HEK293 (cell line): Measurements from ENCODE around the gene TMEM143.

Source experiments
- CTCF ChIA-PET: fragments of 350-600 bp; formaldehyde crosslinking; extraction: SDS; loops from one replicate; lab custom pipeline; 2021; ENCODE audit warnings: antibody characterized with exemption; lab: Yijun Ruan, JAX
- POLR2A ChIA-PET: fragments of 300-600 bp; formaldehyde crosslinking; extraction: SDS; loops from one replicate; lab custom pipeline; 2020; ENCODE audit warnings: antibody characterized with exemption, inconsistent platforms; lab: Yijun Ruan, JAX
- H3K27ac ChIP-seq: fragments of 200-500 bp; sonication (Bioruptor generic); 2 replicates; pipeline ENCODE4 v1.5.1; 2014; ENCODE audit warnings: low read depth, low read length, control low read depth, inconsistent platforms; ENCODE audit errors: extremely low read depth
- H3K36me3 ChIP-seq, 2 experiments: fragments of 200-500 bp in 1 of 2; sonication (Bioruptor generic) in 1 of 2; 1 replicate in 1 of 2; 2 replicates in 1 of 2; pipeline ENCODE4 v1.5.1; 2014 to 2017; ENCODE audit warnings: inconsistent platforms in 2 of 2, low read length in 2 of 2; ENCODE audit not compliant: control insufficient read depth in 2 of 2, insufficient read depth in 1 of 2
- H3K4me1 ChIP-seq: fragments of 200-500 bp; sonication (Bioruptor generic); 2 replicates; pipeline ENCODE4 v1.5.1; 2014; ENCODE audit warnings: mild to moderate bottlenecking, low read length, inconsistent platforms; ENCODE audit not compliant: control insufficient read depth, insufficient read depth
- H3K4me3 ChIP-seq: 2 replicates; pipeline ENCODE4 v1.5.1; 2011; ENCODE audit warnings: low read depth, mild to moderate bottlenecking, control low read depth, low read length, moderate library complexity
- H3K9me3 ChIP-seq: fragments of 200-500 bp; sonication (Bioruptor generic); 2 replicates; pipeline ENCODE4 v1.5.1; 2014; ENCODE audit warnings: low read depth, low read length, inconsistent platforms; ENCODE audit not compliant: control insufficient read depth, insufficient read depth
- BCL11B ChIP-seq: fragments of 450-650 bp; formaldehyde crosslinking; IDR thresholded peaks from 2 replicates; pipeline ENCODE4 v1.5.1; 2016; ENCODE audit warnings: low read depth, missing biosample characterization, missing genetic modification characterization
- SCRT1 ChIP-seq: fragments of 450-650 bp; formaldehyde crosslinking; IDR thresholded peaks from 2 replicates; pipeline ENCODE4 v1.5.1; 2016; ENCODE audit warnings: missing biosample characterization, missing genetic modification characterization, borderline replicate concordance
- SCRT2 ChIP-seq: fragments of 450-650 bp; formaldehyde crosslinking; IDR thresholded peaks from 2 replicates; pipeline ENCODE4 v1.5.1; 2016; ENCODE audit warnings: missing biosample characterization, missing genetic modification characterization
- SETDB1 ChIP-seq: IDR thresholded peaks from one replicate; pipeline ENCODE4 v1.6.1; 2017; ENCODE audit warnings: mild to moderate bottlenecking, low read length, moderate library complexity, mixed read lengths; ENCODE audit not compliant: insufficient read length
- SP3 ChIP-seq: fragments of 450-650 bp; formaldehyde crosslinking; IDR thresholded peaks from 2 replicates; pipeline ENCODE4 v1.5.1; 2016; ENCODE audit warnings: missing biosample characterization, missing genetic modification characterization
- SP7 ChIP-seq: fragments of 450-650 bp; formaldehyde crosslinking; IDR thresholded peaks from 2 replicates; pipeline ENCODE4 v1.5.1; 2016; ENCODE audit warnings: missing biosample characterization, missing genetic modification characterization
- ZBTB20 ChIP-seq: fragments of 450-650 bp; formaldehyde crosslinking; IDR thresholded peaks from 2 replicates; pipeline ENCODE4 v1.5.1; 2016; ENCODE audit warnings: missing biosample characterization, missing genetic modification characterization
- ZIC2 ChIP-seq: fragments of 450-650 bp; formaldehyde crosslinking; IDR thresholded peaks from 2 replicates; pipeline ENCODE4 v1.5.1; 2016; ENCODE audit warnings: missing biosample characterization, missing genetic modification characterization
- ZNF10 ChIP-seq: fragments of 450-650 bp; formaldehyde crosslinking; IDR thresholded peaks from 2 replicates; pipeline ENCODE4 v1.5.1; 2017; ENCODE audit warnings: missing biosample characterization, missing genetic modification characterization
- ZNF138 ChIP-seq: fragments of 450-650 bp; formaldehyde crosslinking; IDR thresholded peaks from 2 replicates; pipeline ENCODE4 v1.5.1; 2016; ENCODE audit warnings: missing biosample characterization, missing genetic modification characterization, borderline replicate concordance
- ZNF146 ChIP-seq: fragments of 450-650 bp; formaldehyde crosslinking; IDR thresholded peaks from 2 replicates; pipeline ENCODE4 v1.5.1; 2016; ENCODE audit warnings: missing biosample characterization, missing genetic modification characterization
- ZNF157 ChIP-seq: fragments of 450-650 bp; formaldehyde crosslinking; IDR thresholded peaks from 2 replicates; pipeline ENCODE4 v1.5.1; 2016; ENCODE audit warnings: missing biosample characterization, missing genetic modification characterization
- TF ChIP-seq, protein P1 (sequence below): fragments of 450-650 bp; formaldehyde crosslinking; IDR thresholded peaks from 2 replicates; pipeline ENCODE4 v1.5.1; 2016; ENCODE audit warnings: missing biosample characterization, missing genetic modification characterization
- TF ChIP-seq, protein P2 (sequence below): fragments of 450-650 bp; formaldehyde crosslinking; IDR thresholded peaks from 2 replicates; pipeline ENCODE4 v1.5.1; 2016; ENCODE audit warnings: missing biosample characterization, missing genetic modification characterization
- TF ChIP-seq, protein P3 (sequence below): fragments of 450-650 bp; formaldehyde crosslinking; IDR thresholded peaks from 2 replicates; pipeline ENCODE4 v1.5.1; 2016; ENCODE audit warnings: missing biosample characterization, missing genetic modification characterization, borderline replicate concordance
- TF ChIP-seq, protein P4 (sequence below): fragments of 450-650 bp; IDR thresholded peaks from 2 replicates; pipeline ENCODE4 v1.5.1; 2018; ENCODE audit warnings: missing biosample characterization, missing genetic modification characterization
- TF ChIP-seq, protein P5 (sequence below): fragments of 450-650 bp; formaldehyde crosslinking; IDR thresholded peaks from 2 replicates; pipeline ENCODE4 v1.5.1; 2016; ENCODE audit warnings: missing biosample characterization, missing genetic modification characterization

The TMEM143 gene

DNA sequence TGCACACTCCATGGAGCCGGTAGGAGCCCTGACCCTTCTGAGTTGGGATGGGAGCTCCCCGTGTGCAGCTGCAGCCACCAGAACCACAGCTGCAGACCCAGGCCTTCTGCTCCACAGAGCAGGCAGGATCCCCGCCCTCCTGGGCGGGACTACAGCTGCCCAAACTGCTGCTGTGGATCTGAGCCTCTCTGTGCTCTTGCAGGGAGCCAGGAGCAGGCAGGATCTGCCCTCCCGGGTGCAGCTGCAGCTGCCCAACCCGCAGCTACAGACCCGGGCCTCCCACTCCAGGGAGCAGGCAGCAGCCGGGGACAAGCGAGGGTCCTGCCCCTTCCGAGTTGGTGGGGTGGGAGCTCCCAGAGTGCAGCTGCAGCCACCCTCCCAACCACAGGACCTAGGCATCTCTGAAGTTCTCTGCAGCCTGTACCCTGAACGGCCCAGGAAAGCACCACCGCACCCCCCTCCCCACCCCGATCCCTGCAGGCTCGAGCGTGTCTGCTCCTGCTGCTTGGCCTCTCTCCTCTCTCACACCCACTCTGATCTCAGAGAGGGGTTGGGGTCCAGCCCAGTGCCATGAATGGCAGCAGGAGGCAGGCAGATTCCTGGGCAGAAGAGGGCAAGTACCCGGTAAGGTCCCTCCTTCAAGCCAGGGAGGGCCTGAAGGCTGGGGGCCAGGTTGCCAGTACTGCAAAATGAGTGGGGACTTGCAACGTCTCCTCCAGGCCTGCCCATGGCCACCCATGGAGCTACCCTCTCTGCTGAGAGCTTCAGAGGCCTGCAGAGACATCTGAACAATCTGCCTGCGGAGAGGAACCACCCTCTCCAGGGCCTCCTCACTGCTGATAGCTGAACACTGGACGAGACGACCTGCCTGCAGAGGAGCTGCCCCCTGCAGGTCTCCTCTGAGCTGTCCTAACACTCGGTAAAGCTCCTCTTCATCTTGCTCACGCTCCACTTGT is 54.8 kb downstream of the TMEM143 start (continued):
- TF ChIP-seq, protein P1, sequence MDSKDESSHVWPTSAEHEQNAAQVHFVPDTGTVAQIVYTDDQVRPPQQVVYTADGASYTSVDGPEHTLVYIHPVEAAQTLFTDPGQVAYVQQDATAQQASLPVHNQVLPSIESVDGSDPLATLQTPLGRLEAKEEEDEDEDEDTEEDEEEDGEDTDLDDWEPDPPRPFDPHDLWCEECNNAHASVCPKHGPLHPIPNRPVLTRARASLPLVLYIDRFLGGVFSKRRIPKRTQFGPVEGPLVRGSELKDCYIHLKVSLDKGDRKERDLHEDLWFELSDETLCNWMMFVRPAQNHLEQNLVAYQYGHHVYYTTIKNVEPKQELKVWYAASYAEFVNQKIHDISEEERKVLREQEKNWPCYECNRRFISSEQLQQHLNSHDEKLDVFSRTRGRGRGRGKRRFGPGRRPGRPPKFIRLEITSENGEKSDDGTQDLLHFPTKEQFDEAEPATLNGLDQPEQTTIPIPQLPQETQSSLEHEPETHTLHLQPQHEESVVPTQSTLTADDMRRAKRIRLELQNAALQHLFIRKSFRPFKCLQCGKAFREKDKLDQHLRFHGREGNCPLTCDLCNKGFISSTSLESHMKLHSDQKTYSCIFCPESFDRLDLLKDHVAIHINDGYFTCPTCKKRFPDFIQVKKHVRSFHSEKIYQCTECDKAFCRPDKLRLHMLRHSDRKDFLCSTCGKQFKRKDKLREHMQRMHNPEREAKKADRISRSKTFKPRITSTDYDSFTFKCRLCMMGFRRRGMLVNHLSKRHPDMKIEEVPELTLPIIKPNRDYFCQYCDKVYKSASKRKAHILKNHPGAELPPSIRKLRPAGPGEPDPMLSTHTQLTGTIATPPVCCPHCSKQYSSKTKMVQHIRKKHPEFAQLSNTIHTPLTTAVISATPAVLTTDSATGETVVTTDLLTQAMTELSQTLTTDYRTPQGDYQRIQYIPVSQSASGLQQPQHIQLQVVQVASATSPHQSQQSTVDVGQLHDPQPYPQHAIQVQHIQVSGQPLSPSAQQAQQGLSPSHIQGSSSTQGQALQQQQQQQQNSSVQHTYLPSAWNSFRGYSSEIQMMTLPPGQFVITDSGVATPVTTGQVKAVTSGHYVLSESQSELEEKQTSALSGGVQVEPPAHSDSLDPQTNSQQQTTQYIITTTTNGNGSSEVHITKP (tag by site-specific recombination) = peak; percentile 68
- TF ChIP-seq ZIC2 (tag by site-specific recombination) (peak; percentile 89), ZBTB20 (tag by site-specific recombination) (peak; percentile 87), ZNF157 (no peak)

DNA sequence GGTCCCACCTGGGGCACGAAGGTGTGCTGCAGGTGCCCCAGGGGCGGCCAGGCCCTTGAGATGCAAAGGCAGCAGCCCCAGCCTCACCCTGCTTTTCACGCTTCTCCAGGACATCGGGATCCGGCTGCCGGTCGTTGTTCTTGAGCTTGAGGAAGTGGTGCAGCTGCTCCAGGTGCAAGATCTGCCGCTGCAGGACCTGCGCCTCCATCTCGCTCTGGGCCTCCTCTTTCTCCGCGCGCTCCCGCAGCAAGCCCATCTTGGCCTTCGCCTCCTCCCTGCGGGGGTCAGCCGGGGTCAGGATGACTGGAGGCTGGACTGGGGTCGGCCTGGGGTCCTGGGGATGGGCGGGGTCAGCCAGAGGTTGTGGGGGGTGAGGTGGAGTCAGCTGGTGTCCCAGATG is 59.9 kb downstream of the TMEM143 start:
- Histone ChIP-seq H3K4me3 (no peak overlapping the region), H3K36me3 (no peaks in the 10 kb centered on the region), H3K9me3 (no peaks in the 10 kb centered on the region), H3K27ac (no peak overlapping the region), H3K4me1 (no peaks in the 10 kb centered on the region)
- POLR2A ChIA-PET = no interaction called here
- CTCF ChIA-PET = interaction anchor here (0.6 to 2.2 kb wide), 4 partner anchors 10 to 527 kb away, joined by 3 to 12 read pairs (median 3); partner anchors contain the start of gene CARD8
- TF ChIP-seq ZNF10 (tag by site-specific recombination) = no peak
- TF ChIP-seq, protein P2, sequence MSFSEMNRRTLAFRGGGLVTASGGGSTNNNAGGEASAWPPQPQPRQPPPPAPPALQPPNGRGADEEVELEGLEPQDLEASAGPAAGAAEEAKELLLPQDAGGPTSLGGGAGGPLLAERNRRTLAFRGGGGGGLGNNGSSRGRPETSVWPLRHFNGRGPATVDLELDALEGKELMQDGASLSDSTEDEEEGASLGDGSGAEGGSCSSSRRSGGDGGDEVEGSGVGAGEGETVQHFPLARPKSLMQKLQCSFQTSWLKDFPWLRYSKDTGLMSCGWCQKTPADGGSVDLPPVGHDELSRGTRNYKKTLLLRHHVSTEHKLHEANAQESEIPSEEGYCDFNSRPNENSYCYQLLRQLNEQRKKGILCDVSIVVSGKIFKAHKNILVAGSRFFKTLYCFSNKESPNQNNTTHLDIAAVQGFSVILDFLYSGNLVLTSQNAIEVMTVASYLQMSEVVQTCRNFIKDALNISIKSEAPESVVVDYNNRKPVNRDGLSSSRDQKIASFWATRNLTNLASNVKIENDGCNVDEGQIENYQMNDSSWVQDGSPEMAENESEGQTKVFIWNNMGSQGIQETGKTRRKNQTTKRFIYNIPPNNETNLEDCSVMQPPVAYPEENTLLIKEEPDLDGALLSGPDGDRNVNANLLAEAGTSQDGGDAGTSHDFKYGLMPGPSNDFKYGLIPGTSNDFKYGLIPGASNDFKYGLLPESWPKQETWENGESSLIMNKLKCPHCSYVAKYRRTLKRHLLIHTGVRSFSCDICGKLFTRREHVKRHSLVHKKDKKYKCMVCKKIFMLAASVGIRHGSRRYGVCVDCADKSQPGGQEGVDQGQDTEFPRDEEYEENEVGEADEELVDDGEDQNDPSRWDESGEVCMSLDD (tag by site-specific recombination) = no peak
- TF ChIP-seq SETDB1 = no peak
- TF ChIP-seq SCRT2 (tag by site-specific recombination) = no peak
- TF ChIP-seq SP7 = no peak
- TF ChIP-seq, protein P3, sequence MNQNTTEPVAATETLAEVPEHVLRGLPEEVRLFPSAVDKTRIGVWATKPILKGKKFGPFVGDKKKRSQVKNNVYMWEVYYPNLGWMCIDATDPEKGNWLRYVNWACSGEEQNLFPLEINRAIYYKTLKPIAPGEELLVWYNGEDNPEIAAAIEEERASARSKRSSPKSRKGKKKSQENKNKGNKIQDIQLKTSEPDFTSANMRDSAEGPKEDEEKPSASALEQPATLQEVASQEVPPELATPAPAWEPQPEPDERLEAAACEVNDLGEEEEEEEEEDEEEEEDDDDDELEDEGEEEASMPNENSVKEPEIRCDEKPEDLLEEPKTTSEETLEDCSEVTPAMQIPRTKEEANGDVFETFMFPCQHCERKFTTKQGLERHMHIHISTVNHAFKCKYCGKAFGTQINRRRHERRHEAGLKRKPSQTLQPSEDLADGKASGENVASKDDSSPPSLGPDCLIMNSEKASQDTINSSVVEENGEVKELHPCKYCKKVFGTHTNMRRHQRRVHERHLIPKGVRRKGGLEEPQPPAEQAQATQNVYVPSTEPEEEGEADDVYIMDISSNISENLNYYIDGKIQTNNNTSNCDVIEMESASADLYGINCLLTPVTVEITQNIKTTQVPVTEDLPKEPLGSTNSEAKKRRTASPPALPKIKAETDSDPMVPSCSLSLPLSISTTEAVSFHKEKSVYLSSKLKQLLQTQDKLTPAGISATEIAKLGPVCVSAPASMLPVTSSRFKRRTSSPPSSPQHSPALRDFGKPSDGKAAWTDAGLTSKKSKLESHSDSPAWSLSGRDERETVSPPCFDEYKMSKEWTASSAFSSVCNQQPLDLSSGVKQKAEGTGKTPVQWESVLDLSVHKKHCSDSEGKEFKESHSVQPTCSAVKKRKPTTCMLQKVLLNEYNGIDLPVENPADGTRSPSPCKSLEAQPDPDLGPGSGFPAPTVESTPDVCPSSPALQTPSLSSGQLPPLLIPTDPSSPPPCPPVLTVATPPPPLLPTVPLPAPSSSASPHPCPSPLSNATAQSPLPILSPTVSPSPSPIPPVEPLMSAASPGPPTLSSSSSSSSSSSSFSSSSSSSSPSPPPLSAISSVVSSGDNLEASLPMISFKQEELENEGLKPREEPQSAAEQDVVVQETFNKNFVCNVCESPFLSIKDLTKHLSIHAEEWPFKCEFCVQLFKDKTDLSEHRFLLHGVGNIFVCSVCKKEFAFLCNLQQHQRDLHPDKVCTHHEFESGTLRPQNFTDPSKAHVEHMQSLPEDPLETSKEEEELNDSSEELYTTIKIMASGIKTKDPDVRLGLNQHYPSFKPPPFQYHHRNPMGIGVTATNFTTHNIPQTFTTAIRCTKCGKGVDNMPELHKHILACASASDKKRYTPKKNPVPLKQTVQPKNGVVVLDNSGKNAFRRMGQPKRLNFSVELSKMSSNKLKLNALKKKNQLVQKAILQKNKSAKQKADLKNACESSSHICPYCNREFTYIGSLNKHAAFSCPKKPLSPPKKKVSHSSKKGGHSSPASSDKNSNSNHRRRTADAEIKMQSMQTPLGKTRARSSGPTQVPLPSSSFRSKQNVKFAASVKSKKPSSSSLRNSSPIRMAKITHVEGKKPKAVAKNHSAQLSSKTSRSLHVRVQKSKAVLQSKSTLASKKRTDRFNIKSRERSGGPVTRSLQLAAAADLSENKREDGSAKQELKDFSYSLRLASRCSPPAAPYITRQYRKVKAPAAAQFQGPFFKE (tag by site-specific recombination) = no peak
- no peak for TF ChIP-seq BCL11B (tag by site-specific recombination)
- no peak for TF ChIP-seq SCRT1
- TF ChIP-seq ZNF138 (tag by site-specific recombination) = no peak
- TF ChIP-seq, protein P4, sequence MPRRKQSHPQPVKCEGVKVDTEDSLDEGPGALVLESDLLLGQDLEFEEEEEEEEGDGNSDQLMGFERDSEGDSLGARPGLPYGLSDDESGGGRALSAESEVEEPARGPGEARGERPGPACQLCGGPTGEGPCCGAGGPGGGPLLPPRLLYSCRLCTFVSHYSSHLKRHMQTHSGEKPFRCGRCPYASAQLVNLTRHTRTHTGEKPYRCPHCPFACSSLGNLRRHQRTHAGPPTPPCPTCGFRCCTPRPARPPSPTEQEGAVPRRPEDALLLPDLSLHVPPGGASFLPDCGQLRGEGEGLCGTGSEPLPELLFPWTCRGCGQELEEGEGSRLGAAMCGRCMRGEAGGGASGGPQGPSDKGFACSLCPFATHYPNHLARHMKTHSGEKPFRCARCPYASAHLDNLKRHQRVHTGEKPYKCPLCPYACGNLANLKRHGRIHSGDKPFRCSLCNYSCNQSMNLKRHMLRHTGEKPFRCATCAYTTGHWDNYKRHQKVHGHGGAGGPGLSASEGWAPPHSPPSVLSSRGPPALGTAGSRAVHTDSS (tag by site-specific recombination) = no peak
- TF ChIP-seq, protein P5, sequence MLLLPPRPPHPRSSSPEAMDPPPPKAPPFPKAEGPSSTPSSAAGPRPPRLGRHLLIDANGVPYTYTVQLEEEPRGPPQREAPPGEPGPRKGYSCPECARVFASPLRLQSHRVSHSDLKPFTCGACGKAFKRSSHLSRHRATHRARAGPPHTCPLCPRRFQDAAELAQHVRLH (tag by site-specific recombination) = no peak
- TF ChIP-seq ZNF146 (tag by site-specific recombination) = no peak
- TF ChIP-seq SP3 (tag by site-specific recombination) = no peak
